Psoas muscle (tissue), 8 donors: ENCODE measurements around the gene GGPS1. TPM values are rescaled to one million over a fixed set of nuclear protein-coding genes. Genes with fewer than 3 reads are reported as not detected.

Experiments
- ATAC-seq, 4 donors: fragments of 200-7000 bp; cut with Tn5 transposase; one replicate each; pipeline ENCODE4 v1.9.1; 2020; ENCODE audit warnings: moderate library complexity in 3 of 4, mild to moderate bottlenecking in 2 of 4
- DNase-seq, 2 donors: peaks; one replicate each; pipeline ENCODE4 v3.0.0-alpha.2; 2020
- H3K27ac ChIP-seq: fragments of 200-600 bp; one replicate; pipeline ENCODE4 v1.8.0; 2022
- H3K27me3 ChIP-seq, 3 donors: fragments of 200-600 bp in 1 of 3; one replicate each; pipeline versions ENCODE4 v1.6.1 to v1.8.0; 2013 to 2022; ENCODE audit warnings: low read length in 2 of 3, mild to moderate bottlenecking in 2 of 3, moderate library complexity in 1 of 3; ENCODE audit not compliant: insufficient read depth in 3 of 3
- H3K36me3 ChIP-seq, 2 donors: fragments of 200-600 bp in 1 of 2; one replicate each; pipeline versions ENCODE4 v1.6.1 to v1.8.0; 2013 to 2022; ENCODE audit warnings: low read depth in 1 of 2, mild to moderate bottlenecking in 1 of 2, moderate library complexity in 1 of 2; ENCODE audit not compliant: insufficient read depth in 1 of 2
- H3K4me1 ChIP-seq: fragments of 200-600 bp; one replicate; pipeline ENCODE4 v1.8.0; 2022
- H3K4me3 ChIP-seq: fragments of 200-600 bp; one replicate; pipeline ENCODE4 v1.8.0; 2022; ENCODE audit warnings: mild to moderate bottlenecking
- H3K9me3 ChIP-seq: fragments of 200-600 bp; one replicate; pipeline ENCODE4 v1.8.0; 2022
- WGBS, 3 donors: extraction: QIAGEN DNeasy Blood & Tissue Kit; methylation state at CpG; one replicate each; pipeline versions ENCODE4 v1.1.6 to v1.1.7; 2013; 5-methylcytosine and 5-hydroxymethylcytosine counted together
- intact Hi-C, 2 donors: fragments of 100-400 bp; cut with DNase I; formaldehyde crosslinking; loops; one replicate each; pipeline versions ENCODE4 v1.11.0 to v1.14.2; 2022
- polyA plus RNA-seq, 3 donors: library from polyadenylated mRNA; stranded (reverse); fragments of 200-250 nt; gene quantifications; one replicate each; pipeline ENCODE4 v1.2.3, GENCODE V29; 2013
- total RNA-seq, 4 donors: library from RNA; stranded (reverse); fragmentation: NEBNext Ultra II Directional in 2 of 4; extraction: Animal tissue kit (Norgen Biotek cat#: 25700) in 2 of 4; gene quantifications; one replicate each; pipeline versions ENCODE4 v1.2.1 to v1.2.4, GENCODE V29; 2021 to 2023
- TF ChIP-seq, protein P1 (sequence below): fragments of 200-600 bp; IDR thresholded peaks from one replicate; pipeline ENCODE4 v1.8.0; 2022; ENCODE audit warnings: antibody characterized with exemption
- donor health status: healthy with polysubstance abuse.
- donor health status: DM: no; HTN: no; CAD: no; lungs with moderate emphysema.
- donor health status: Bipolar disorder and iron deficiency.
- donor health status: healthy.
- donor health status: DM: yes; HTN: yes; CAD: no.
- donor health status: DM: no; HTN: no; CAD: no.
- donor health status: DM: no; HTN: no; CAD: no.
- donor health status: DM: yes; HTN: yes; CAD: no.

GGPS1 gene
- total and polyA plus RNA-seq, 7 donors = 17.9 to 49.5 (median 32.4) TPM

DNA sequence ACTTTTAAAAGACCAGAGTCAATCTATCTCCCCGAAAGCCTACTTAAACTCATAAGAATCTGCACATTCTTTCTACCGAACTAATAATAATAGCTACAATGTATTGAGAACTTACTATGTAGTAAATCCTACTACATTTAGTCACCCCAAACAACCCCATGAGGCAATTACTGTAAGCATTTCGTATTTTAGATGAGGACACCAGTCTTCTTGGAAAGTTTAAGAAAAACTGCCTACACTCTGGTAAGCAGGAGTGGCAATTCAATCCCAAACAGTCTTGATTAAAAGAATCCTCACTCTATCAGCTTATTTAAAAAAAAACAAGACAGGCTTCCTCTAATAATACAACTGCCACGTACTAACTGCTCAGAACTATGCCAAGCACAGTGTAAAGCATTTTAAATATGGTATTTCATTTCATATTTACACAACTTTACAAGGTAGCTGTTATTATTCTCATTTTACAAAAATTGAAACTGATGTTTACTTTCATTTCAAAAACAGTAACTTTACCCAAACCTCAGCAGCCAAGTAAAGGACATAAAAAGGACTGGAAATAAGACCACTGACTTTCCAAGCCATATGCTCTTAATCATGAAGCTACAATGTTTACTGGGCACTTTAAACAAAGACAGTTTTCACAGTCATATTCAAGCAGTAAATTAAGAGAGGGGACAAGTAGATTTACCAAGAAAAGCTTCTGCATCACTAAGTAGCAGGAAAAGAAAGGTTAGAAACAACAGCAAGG lies 14.3 kb upstream of the GGPS1 start:
- Histone ChIP-seq H3K27ac (no peak overlapping the region), H3K27me3 (no peaks in the 10 kb centered on the region), H3K4me1 (peaks cover 22% of the 10 kb centered on the region), H3K9me3 (no peaks in the 10 kb centered on the region), H3K36me3 (no peaks in the 10 kb centered on the region), H3K4me3 (no peak overlapping the region)
- ATAC-seq = peak in 1 of 4 donors; percentile 30
- WGBS, 3 donors = 47 to 58% (median 49%) methylated on average over 4 of the region's 4 CpGs
- TF ChIP-seq, protein P1, sequence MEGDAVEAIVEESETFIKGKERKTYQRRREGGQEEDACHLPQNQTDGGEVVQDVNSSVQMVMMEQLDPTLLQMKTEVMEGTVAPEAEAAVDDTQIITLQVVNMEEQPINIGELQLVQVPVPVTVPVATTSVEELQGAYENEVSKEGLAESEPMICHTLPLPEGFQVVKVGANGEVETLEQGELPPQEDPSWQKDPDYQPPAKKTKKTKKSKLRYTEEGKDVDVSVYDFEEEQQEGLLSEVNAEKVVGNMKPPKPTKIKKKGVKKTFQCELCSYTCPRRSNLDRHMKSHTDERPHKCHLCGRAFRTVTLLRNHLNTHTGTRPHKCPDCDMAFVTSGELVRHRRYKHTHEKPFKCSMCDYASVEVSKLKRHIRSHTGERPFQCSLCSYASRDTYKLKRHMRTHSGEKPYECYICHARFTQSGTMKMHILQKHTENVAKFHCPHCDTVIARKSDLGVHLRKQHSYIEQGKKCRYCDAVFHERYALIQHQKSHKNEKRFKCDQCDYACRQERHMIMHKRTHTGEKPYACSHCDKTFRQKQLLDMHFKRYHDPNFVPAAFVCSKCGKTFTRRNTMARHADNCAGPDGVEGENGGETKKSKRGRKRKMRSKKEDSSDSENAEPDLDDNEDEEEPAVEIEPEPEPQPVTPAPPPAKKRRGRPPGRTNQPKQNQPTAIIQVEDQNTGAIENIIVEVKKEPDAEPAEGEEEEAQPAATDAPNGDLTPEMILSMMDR = no peak
- intact Hi-C loops = no loop called here
- DNase-seq = no peak

- TF ChIP-seq, protein P1 = no peak
- Histone ChIP-seq H3K9me3 (no peaks in the 10 kb centered on the region), H3K4me1 (peaks cover 22% of the 10 kb centered on the region), H3K27me3 (no peaks in the 10 kb centered on the region), H3K36me3 (peaks cover 0 to 3% of the 10 kb centered on the region in 2 donors), H3K4me3 (no peak overlapping the region), H3K27ac (no peak overlapping the region)
- intact Hi-C loops = no loop called here
- ATAC-seq (no peak), DNase-seq (no peak)
- WGBS, 3 donors = 96 to 98% (median 98%) methylated on average over 5 of the region's 5 CpGs
Observed at GRCh38 chr1:235315173-235315572, 13.2 kb upstream of the GGPS1 start.

GRCh38 chr1:235315735-235316134 lies 12.6 kb upstream of the GGPS1 start:
- DNase-seq = no peak
- Histone ChIP-seq H3K27ac (no peak overlapping the region), H3K4me3 (no peak overlapping the region), H3K27me3 (no peaks in the 10 kb centered on the region), H3K36me3 (peaks cover 0 to 3% of the 10 kb centered on the region in 2 donors), H3K4me1 (peaks cover 22% of the 10 kb centered on the region), H3K9me3 (no peaks in the 10 kb centered on the region)
- ATAC-seq = no peak
- TF ChIP-seq, protein P1 = no peak
- intact Hi-C loops = no loop called here
- 95 to 98% (median 97%) methylated on average over 4 of the region's 4 CpGs for WGBS, 3 donors

- peaks cover 22% of the 10 kb centered on the region for H3K4me1 ChIP-seq
- 59 to 71% (median 60%) methylated on average over 1 of the region's 1 CpG for WGBS, 3 donors
- intact Hi-C loops = no loop called here
Observed at GRCh38 chr1:235317168-235317567, 11.2 kb upstream of the GGPS1 start.

More at GRCh38 chr1:235317168-235317567, 11.2 kb upstream of the GGPS1 start:
- no peak overlapping the region for H3K4me3 ChIP-seq
- ATAC-seq (no peak), DNase-seq (no peak)
- H3K36me3 ChIP-seq = peaks cover 0 to 3% of the 10 kb centered on the region in 2 donors
- H3K9me3 ChIP-seq = no peaks in the 10 kb centered on the region
- H3K27ac ChIP-seq = no peak overlapping the region
- TF ChIP-seq, protein P1 = no peak
- H3K27me3 ChIP-seq = no peaks in the 10 kb centered on the region
